NCI-H82 treated with DMSO at 0.1 percent for 48 hours (cell line): ENCODE measurements around the gene KLHL35.

Experiments
- DNase-seq: peaks from one replicate; lab custom pipeline; 2025; ENCODE audit not compliant: unreplicated experiment; lab: John Stamatoyannopoulos, UW

KLHL35 gene, protein sequence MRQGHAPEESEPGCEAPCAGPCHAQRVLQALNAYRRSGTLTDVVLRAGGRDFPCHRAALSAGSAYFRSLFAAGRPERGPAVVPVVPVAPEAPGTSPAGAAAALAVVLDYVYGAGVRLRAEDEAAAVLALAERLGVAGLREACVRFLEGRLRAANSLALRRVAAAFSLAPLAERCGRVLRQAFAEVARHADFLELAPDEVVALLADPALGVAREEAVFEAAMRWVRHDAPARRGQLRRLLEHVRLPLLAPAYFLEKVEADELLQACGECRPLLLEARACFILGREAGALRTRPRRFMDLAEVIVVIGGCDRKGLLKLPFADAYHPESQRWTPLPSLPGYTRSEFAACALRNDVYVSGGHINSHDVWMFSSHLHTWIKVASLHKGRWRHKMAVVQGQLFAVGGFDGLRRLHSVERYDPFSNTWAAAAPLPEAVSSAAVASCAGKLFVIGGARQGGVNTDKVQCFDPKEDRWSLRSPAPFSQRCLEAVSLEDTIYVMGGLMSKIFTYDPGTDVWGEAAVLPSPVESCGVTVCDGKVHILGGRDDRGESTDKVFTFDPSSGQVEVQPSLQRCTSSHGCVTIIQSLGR

GRCh38 chr11:75432911-75433321 lies at the start of gene KLHL35:
Gene KLHL35 (minus strand): TSS chr11:75433203. CDS start chr11:75430629, 2,574 bp downstream.
- DNase-seq: no peak

DNA sequence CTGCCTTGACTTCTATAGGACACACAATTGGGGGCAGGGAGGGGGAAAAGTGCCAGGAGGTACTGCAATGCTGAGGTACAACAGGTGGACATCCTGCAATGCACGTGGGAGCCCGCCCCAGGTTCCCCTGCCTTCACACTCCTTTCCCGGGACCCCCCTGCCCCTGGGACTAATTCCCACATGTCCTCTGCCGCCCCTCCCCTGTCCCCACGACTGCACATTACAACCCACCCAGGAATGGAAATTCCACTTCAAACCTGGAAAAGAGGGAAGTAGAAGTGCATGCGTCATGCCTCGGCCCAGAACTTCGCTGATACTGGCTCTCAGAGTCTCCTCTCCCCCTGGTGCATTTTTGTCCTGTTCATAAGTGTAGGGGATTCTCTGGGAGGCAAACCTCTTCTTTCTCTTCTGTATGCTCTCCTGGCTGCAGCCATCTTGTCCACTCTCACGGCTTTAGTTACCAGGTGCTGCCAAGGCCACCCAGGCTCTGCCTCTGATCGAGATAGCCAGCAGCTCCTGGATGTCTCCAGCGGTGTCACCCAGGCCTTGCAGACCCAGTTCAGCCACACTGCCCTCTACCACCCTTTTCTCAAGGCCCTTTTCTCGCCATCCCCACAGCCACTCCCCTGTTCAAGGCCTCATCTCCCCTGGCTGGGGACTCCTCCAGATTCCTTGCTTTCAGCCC lies 49.1 kb upstream of the KLHL35 start:
- no peak for DNase-seq

- no peak for DNase-seq
Measured at GRCh38 chr11:75481223-75481921, 48.4 kb upstream of the KLHL35 start.

DNA sequence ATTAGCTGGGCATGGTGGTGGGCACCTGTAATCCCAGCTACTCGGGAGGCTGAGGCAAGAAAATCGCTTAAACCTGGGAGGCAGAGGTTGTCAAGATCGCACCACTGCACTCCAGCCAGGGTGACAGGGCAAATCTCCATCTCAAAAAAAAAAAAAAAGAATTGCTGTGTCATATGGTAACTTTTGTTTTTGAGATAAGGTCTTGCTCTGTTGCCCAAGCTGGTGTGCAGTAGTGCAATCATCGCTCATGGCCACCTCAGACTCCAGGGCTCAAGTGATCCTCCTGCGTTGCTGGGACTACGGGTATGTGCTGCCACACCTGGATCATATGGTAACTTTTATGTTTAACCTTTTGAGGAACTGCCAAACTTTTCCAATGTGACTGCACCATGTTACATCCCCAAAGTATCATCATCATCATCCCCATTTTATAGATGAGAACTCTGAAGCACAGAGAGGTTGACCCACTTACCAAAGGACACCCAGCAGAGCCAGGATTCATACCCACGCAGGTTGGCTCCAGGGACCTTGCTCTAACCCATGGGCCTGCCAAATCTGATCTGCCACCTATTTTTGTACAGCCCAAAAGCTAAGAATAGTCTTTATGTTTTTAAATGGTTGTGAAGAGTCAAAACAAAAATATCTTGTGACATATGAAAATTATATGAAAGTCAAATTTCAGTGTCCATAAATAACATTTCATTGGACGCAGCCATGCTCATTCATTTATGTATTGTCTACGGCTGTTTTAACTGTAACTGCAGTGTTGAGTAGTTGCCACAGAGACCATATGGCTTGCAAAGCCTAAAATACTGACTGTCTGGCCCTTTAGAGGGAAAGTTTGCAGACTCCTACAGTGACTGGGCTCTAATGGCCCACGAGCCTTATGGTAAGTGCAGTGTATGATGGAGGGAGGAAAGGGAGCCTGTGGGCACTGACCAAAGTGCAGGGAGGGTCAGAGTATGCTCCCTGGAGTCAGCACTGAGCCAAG lies 47.5 kb upstream of the KLHL35 start:
- DNase-seq: no peak

GRCh38 chr11:75479597-75480145 lies 46.7 kb upstream of the KLHL35 start:
- no peak for DNase-seq

DNA sequence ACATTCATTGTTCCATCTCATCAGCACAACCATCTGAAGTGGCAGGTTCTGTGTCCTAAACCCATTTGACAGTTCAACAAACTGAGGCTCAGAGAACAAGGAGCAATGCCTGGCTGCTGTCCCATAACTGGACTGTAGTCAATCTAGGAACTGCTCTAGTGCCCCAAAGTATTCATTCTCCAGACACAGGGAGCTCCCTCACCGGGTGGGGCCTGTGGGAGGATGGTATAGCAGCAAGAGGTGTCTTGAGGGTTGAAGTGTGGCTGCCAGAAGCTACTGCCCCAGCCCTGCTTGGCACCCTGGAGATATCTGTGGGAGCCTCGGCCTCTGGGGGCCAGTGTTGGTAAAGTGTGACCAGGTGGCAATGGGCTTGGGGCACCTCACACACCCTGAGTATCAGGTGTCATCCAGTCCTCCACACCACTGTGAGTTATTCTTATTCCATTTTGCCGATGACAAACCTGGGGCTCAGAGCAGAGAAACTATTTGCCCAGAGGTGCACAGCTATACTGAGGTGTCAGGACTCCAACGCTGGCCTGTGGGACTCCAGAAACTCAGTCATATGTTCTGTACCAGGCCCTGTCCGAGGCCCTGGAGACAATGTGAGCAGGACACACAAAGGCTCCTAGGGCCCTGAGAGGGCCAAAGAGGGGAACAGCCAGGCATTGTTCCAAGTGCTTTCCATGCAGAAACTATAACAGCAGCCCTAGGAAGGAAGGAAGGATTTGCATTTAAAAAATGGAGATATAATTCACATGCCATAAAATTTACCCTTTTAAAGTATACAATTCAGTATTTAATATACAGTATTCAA lies 46.0 kb upstream of the KLHL35 start:
- no peak for DNase-seq

DNA sequence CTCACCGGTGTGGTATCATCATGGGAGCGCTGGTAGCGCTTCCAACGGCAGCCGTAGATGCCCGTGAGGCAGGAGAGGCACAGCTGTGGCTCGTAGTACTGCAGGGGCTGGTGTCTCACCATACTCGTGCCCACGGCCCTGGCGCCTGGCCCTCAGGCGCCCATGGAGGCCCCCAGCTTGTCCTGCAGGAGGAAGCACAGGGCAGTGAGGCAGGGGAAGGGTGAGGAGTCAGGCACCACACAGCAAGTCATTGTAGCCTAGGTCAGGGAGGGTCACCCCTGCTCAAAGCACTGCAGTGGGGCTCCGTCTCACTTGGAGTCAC lies 44.6 kb upstream of the KLHL35 start:
- no peak for DNase-seq

GRCh38 chr11:75476739-75477613 lies 44.0 kb upstream of the KLHL35 start:
- DNase-seq: no peak

GRCh38 chr11:75475767-75476650 lies 43.0 kb upstream of the KLHL35 start:
- no peak for DNase-seq

DNA sequence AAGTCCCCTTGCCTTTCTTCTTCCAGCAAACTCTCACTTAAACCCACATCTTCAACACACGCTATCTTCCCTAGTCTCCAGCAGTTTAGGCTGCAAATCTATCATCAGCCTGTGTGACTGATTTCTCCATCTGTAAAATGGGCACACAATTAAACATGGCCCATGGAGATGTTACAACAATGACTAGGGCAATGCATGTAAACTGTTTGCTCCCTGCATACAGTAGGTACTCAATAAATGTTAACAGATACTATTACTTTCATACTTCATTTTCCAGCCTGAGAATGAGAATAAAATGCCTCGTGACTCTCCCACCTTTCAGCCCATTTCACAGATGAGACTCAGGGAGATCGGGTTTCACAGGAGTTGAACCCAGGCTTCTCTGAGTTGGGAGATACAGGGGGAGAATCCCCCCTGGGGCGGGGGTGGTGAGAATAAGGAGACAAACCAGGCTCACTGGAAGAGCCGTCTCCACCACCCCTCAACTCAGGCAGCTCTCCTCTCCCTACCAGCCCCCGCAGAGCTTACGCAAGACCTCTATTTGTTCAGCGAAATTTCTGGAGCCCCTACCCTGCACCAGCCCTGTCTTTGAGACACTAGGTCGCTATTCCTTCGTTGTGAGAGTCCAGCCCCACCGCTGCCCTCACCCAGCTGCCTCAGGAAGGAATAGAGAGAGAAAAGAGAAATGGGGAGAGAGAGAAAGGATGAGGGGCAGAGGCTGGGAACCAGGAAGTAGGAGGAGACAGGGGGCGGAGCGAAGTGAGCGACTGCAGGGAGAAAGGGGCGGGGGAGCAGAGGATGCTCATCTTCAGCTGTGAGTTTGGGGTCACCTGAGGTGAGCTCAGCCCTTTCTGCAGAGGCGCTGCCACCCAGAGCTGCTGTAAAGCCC lies 42.1 kb upstream of the KLHL35 start:
- peak; percentile 53 for DNase-seq

- no peak for DNase-seq
Measured at GRCh38 chr11:75474240-75474639, 41.2 kb upstream of the KLHL35 start.

DNA sequence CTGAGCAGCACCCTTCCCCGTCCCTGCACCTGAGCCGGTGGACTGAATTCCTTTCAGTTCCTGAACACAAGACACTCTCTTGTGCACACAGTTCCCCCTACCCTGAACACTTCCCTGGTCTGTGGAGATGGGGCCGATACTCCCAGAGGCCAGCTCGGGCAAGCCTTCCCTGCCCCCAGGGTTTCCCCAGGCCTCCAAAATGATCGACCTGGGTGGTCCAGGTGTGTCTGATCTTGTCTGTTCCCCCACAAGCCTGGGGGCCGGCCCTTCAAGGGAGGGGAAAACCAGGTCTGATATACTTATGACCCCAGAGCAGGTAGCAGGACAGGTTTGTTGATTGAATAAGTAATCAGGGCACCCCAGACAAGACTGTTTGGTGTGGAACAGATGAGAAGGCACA lies 40.7 kb upstream of the KLHL35 start:
- DNase-seq: no peak

DNA sequence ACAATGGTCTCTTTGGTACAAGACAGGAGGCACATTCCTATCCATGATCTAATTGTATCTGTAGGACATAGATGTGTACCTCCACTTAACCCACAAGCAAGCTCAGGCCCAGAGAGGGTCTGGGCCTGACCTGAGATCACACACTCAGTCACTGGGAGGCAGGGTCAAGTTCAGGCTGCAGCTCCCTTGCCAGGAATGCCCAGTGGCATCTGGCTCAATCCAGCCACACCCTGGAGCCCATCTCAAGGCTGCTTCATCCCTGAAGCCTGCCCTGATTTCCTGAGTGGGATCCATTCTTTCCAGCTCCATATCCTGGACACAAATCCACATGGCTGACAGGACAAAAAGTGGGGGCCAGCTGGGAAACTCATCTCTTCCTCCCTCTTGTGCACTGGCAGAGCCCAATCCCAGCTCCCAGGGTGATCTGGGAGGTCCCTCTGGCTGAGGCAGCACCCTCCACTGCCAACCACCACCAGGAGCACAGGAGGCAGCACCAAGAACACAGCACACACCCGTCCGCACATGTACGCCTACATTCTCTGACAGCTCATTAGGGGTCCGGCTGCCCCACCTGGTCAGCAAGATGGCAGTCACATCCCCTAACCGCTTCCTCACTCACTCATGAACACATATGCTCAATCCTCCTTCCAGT lies 39.2 kb upstream of the KLHL35 start:
- DNase-seq: no peak

- DNase-seq: peak; percentile 81
Measured at GRCh38 chr11:75471176-75471973, 38.4 kb upstream of the KLHL35 start.

- no peak for DNase-seq
Measured at GRCh38 chr11:75470476-75471080, 37.6 kb upstream of the KLHL35 start.
